Measurements from ENCODE around the gene MDGA2.

DNA sequence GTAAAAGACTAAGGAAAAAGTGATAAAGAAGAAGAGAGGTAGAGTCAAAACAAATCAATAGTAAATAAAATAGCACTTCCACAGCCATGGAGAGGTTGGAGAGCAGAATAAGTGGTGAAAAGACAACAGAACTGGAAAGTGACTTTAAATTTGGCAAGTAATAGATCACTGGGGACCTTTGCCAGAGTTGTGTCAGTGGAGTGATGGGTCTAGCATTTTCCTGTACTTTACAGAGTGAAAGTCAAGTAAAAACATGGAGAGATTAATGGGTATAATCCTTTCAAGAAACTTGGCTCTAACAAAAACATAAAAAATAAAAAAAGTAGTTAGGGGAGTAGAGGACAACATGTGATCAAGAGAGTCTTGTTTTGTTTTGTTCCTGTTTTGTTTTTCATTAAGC, 521.7 kb downstream of the MDGA2 start:
- TF ChIP-seq CTCF (IDR thresholded peaks at IDR 0.05; ENCODE audit: insufficient read depth, low read depth, low read length) (no peak), EZH2 (IDR thresholded peaks at IDR 0.05; ENCODE audit: insufficient read depth, low read length) (no peak)
